Measurements from ENCODE around the gene SMARCD2. TPM values are rescaled to one million over a fixed set of nuclear protein-coding genes. Genes with fewer than 3 reads are reported as not detected.
"Not testable (repeated sequence)": the region's sequence is repeated elsewhere in the genome, so short reads cannot be mapped to it uniquely, and the experiment has no call there.

The SMARCD2 gene
- polyA plus RNA-seq, 4 donors = 42.7 to 61.0 (median 55.5) TPM

DNA sequence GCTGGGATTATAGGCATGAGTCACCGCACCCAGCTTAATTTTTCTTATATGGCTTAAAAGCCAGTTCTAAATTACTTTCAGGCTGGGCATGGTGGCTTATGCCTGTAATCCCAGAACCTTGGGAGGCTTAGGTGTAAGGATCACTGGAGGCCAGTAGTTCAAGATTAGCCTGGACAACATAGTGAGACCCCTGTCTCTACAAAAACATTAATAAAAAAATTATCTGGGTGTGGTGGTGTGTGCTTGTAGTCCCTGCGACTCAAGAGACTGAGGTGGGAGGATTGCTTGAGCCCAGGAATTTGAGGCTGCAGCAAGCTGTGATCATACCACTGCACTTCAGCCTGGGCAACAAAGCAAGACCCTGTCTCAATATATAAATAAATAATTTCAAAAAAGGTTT lies 10.8 kb upstream of the SMARCD2 start:
- DNase-seq (ENCODE audit: low read depth in 4 of 4, low spot score in 3 of 4) = no peak

DNA sequence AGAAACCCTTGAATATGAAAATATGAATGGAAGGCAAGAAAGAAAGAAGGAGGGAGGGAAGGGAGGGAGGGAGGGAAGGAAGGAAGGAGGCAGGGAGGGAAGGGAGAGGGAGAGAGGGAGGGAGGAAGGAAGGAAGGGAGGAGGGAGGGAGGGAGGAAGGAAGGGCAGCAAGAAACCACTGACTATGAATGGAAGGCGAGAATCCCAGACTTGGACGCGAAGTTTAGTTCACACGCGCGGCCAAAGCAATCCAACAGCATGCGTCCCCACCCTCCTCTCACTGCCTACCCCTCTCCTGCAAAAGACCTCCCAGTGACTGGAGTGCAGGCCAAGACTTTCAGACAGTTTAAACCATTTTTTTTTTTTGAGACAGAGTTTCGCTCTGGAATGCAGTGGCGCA lies 7.9 kb upstream of the SMARCD2 start:
- no peak for DNase-seq (ENCODE audit: low read depth in 4 of 4, low spot score in 3 of 4)

DNA sequence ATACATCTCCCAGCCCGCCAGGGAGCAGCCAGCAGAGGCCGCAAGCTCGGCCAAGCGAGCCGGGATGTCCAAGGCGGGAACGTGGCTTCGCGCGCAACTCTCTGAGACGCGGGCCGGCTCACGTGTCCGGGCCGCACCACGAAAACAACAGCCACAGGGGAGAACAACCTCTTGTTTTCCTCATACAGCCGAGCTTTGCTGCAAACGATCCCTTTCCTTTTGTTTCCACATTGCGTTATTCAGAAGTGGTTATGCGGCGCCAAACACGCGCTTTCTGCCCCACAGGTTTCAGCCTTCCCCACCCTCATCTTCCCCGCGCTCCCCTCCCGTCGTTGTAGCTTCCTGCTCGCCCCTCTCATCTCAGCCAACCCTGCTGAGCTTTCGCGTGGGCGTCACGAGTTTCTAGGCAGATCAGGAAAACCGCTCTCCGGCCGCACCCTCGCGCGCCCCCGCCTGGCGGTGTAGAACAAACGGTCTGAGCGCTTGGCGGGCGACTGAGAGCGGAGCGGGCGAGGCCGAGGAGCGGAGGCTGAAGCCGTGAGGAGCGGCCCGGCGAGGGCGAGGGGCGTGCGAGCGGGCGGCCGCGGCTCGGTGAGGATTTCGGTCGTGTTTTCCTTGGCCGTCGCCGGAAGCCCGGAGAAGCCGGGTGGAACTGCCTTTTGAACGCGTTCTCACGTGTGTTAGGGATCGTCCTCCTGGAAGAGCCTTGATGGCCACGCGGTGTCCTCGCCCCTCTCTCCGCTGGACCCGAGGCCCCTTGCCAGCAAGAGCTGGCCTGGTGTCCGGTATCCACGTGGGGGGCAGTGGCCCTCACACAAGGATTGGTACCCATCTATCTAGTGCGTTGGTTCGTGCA lies 6.6 kb upstream of the SMARCD2 start:
- peak in 2 of 4 donors; percentile 63 to 71 for DNase-seq (ENCODE audit: low read depth in 4 of 4, low spot score in 3 of 4)

DNA sequence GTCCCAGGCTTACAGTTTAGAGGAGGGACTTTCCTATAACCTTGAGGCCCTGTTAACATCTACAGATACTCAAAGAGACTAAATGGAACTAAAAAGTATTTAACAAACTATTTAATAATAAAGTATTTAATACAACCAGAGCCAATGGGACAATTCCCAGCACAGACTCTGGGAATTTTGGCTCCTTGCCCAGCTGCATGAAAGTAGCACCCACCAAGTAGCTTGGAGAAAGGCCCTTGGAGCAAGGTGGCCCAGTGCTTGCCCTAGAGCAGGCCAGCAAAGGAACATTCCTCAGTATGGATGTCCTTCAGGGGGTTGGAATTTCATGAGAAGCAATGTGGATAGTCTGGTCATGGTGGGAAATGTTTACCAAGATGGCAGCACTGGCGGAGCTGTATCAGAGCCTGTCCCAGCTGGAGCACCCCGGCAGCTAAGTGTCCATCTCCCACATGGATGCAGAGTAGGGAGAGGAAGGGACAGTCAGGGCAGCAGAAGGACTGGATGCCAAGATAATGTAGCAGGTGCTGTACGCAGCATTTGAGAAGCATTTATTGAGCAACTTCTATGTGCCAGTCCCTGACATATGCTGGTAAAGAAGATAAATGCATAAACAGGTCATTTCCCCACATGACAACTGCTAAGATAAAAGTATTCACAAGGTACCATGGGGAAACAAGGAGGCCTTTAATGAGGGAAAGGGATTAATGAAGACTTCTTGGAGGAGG lies 5.2 kb upstream of the SMARCD2 start:
- DNase-seq (ENCODE audit: low read depth in 4 of 4, low spot score in 3 of 4) = no peak

DNA sequence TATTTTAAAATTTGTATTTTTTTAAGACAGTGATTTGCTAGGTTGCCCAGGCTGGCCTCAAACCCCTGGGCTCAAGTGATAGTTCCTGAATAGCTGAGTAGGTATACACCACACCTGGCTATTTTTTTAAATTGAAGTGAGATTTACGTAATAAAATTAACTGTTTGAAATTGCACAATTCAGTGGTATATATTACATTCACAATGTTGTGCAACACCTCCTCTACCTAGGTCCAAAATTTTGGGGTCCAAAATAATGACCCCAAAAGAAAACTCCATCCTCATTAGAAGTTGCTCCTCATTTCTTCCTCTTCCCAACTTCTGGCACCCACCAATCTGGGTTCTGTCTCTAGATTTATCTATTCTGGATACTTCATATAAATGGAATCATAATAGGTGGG lies 3.0 kb upstream of the SMARCD2 start:
- no peak for DNase-seq (ENCODE audit: low read depth in 4 of 4, low spot score in 3 of 4)

DNA sequence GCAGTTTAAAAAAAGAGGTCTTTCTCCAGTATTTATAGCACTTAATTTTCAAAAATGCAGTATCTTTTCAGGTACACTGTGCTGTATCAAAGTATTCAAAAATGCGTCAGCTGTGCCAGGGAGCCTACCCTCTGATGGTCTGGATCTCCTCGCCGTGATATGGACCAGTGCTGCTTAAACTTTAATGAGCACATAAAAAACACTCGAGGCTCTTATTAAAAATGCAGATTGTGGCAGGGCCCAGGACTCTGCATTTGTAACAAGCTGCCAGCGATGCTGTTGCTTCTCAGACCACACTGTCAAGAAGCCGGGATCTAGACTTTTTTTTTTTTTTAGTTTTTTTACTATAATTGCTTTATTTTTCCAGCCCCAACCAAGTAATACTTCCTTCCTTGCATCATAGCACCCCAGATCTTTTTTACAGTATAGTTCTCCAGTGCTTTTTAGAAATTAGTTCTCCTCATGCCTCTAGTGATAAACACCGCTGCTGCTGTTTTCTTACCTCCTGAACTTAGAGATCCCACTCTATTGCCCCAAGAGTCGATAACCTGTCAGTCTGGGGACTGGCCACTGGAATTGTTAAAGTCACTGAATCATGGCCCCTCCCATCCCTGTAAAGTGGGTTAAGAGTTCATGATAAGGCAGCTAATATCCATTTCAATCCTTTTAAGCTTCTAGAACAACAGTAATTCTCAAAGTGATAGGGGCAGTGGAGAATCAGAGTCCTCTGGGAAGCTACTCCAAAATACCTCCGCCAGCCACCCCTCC lies 1.6 kb upstream of the SMARCD2 start:
- DNase-seq (ENCODE audit: low read depth in 4 of 4, low spot score in 3 of 4) = no peak

DNA sequence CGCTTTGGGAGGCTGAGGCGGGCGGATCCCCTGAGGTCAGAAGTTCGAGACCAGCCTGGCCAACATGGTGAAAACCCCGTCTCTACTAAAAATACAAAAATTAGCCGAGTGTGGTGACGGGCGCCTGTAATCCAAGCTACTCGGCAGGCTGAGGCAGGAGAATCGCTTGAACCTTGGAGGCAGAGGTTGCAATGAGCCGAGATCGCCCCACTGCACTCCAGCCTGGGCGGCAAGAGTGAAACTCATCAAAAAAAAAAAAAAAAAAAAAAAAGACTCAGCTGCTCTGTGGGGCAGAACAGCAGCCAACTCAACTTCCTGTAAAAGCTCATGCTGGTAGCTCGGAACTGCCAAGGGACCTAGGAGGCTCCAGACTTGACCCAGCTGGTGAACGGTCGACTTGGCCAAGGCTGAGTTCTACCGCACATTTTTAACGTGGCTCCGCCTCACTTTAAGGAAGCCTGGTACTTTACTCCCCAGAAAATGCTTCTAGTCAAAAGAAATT lies 953 bp upstream of the SMARCD2 start:
- not testable (repeated sequence) for DNase-seq (ENCODE audit: low read depth in 4 of 4, low spot score in 3 of 4)

DNA sequence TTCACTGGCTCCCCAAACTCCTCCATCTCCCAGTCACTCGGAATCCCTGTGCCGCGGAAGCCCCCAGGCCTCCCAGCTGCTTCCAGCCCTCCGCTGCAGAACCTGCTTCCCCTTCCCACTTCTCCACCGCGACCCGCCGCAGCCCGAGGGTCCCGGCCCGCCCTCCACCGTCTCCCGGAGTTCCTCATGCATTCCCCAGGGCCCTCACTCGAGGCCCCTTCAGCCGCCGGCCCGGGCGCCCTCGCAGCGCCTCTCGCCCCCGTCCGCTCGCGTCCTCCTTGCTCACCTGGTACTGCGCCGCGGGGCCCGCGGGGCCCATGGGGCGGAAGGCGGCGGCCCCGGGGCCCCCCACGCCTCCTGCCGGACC lies 329 bp downstream of the SMARCD2 start:
- DNase-seq (ENCODE audit: low read depth in 4 of 4, low spot score in 3 of 4) = no peak

DNA sequence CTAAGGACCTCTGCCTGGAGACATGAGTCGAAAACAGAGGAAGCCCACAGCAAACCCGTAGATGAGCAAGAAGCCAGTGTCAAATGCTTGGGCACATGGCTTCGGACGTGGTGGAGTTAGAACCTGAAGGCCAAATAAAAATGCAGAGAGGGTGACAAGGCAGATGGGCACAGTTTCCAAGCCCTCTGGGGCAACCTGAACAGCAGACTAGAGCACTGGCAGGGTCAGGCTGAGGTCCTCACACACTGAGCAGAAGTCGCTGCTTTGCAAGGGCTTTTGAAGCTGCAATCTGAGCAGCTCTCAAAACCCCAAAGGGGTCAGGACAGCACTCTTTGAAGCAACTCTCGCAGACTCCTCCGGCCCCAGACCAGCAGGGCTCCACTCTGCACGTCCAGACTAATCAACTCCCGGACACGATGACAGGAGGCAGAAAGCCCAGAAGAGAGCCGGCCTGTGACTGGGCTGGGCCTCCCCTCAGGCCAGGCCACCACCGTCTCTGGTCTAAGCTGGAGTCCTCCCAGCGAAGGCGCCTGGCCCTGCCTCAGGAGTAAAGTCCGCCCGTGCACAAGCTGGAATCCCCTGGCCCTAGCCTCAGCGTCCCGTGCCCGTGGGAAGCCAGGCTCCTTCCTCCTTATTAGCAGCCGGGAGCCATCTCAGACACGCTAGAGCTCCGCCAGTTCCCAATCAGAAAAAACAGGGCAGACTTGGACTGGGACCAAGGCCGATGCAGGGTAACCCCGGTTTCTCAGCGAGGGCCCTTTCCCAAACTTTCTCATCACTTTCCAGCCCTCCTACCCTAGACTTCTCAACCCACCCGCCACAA lies 924 bp downstream of the SMARCD2 start:
- no peak for DNase-seq (ENCODE audit: low read depth in 4 of 4, low spot score in 3 of 4)

DNA sequence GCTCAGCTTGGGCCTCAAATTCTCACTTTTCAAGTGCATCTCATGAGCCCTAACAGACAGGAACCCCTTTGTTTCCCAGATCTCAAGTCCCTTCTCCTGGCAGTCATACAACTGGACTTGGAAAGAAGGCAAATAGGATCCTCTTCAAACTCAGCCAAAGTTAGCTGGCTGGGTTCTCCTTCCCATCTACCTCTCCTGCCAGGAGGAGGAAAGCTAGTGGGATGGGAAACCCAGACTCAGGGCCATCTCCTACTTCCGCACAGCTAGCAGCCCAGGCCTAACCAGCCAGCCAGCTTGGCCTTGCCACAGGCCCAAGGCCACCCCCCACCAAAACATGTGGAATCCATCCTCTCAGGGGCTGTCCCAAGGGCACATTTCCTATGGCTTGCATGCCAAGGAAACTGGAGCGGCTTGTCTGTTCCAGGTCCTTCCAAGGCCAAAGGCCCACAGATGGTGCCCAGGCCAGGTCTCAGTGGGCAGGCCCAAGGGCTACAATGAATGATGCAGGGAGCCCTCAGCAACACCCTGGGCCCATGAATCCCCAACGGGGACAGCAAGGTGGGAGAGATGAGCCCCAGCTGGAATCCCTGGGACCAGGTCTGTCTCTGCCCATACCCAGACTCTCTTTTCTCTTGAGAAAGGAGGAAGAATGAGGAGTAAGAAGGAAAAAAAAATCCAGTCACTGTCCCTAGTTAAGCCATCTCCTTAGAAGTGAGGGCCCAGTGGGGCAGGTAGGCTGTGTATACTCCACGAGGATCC lies 1.7 kb downstream of the SMARCD2 start:
- no peak for DNase-seq (ENCODE audit: low read depth in 4 of 4, low spot score in 3 of 4)

DNA sequence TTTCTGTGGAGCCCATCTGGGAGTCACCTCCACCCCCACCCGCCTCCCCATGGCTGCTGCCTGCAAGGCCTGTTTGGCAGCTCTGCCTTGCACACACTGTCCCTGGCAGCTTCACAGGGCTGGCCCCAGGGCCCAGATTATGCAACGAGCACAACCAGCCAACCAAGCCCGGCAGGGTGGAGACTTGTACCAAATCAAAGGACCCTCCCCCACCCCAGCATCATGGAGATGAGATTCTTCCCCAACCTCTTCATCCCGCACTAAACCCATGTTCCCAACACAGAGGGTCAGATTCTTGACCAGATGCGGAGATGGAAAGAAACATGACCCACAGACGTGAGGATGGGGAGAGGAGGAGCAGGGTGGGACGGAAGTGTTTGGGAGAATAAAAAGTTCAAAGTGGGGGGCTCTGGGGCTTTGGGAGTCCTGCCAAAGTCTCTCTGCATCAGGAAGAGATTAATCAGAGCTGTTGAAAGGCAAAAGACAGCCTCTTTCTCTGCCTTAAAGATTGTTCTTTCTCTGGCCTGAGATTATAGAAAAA lies 3.8 kb downstream of the SMARCD2 start:
- peak in 1 of 4 donors; percentile 37 for DNase-seq (ENCODE audit: low read depth in 4 of 4, low spot score in 3 of 4)

DNA sequence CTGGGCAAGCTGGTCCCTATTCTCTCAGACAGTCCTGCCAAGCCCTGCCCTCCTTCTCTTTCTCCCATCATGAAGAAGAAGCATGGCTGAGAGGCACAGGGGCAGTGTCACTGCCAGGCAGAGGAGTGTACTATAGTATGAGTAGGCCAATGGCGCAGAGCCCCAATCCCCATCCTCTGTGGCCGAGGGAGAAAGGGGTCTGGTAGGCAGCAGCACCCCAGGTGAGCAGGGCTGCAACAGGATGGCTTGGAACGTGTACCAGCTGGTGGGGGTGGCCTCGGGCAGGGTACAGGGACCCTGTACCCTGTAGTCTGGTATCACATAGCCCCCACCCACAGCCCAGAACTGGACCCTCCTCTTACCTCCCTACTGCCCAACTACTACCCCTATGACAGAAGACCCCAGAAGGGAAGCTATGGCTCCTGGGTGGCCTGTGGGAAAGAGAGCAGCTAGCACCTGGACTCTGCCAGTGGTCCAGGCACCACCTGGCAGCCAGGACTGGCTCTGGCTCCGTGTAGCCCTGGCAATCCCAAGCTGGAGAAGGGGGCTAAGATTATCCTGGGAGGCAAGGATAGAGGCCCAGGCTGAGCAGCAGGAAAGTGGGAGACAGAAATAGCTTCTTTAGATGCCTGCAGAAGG lies 4.4 kb downstream of the SMARCD2 start:
- no peak for DNase-seq (ENCODE audit: low read depth in 4 of 4, low spot score in 3 of 4)

DNA sequence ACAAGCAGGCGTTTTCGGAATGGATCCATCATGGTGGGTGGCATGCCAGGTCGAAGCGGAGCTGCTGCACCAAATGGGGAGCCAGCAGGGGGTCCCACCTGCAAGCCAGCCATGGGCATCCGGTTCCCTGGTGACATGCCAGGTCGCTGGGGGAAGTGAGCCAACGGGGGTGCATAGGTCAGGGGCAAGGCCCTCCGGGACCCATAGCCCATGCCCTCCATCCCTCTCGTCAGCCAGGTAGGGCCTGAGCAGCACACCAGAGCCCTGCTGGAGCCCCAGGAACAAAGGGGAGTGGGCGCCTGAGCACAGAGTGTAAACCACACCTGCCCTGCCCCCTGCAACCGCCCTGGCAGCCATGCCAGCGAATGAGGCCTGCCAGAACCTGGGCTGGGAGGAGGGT lies 5.0 kb downstream of the SMARCD2 start:
- DNase-seq (ENCODE audit: low read depth in 4 of 4, low spot score in 3 of 4) = no peak

DNA sequence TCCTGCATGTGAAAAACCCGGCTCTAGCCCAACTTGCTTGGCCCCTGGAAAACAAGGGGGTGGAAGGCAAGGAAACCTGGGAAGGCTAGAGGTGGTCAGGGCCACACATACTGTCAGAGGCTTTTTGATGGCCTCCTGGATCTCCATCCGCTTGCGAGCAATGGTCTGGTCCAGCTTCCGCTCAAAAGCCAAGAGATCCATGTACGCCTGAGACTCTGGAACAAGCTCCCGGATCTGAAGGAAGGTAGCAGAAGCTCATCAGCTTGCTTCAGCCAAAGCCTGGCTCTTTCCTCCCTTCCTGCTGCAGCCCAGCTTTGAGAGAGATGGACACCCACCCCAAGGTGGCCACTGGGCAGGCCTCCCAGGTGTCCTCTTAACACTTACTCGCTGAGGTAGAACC lies 5.7 kb downstream of the SMARCD2 start:
- no peak for DNase-seq (ENCODE audit: low read depth in 4 of 4, low spot score in 3 of 4)

DNA sequence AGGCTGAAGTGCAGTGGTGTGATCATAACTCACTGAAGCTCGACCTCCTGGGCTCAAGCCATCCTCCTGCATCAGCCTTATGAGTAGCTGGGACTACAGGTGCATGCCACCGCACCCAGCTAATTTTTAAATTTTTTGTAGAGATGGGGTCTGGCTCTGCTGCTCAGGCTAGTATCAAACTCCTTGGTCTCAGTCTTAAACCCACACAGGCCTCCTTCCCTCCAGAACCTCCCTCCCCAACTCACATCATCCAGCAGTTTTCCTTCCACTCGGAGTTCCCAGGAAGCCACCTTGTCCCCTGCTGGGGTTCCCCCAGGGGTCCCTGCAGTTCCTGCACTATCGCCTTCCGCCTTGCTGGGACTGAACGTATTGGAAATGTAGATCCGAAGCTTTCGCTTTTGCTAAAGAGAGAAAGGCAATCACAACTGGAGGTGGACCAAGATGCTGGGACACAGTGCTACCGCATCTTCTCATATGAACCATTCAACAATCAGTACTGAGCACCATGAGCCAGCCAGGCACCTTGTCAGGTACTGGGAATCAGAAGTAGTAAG lies 7.2 kb downstream of the SMARCD2 start:
- DNase-seq (ENCODE audit: low read depth in 4 of 4, low spot score in 3 of 4) = no peak

DNA sequence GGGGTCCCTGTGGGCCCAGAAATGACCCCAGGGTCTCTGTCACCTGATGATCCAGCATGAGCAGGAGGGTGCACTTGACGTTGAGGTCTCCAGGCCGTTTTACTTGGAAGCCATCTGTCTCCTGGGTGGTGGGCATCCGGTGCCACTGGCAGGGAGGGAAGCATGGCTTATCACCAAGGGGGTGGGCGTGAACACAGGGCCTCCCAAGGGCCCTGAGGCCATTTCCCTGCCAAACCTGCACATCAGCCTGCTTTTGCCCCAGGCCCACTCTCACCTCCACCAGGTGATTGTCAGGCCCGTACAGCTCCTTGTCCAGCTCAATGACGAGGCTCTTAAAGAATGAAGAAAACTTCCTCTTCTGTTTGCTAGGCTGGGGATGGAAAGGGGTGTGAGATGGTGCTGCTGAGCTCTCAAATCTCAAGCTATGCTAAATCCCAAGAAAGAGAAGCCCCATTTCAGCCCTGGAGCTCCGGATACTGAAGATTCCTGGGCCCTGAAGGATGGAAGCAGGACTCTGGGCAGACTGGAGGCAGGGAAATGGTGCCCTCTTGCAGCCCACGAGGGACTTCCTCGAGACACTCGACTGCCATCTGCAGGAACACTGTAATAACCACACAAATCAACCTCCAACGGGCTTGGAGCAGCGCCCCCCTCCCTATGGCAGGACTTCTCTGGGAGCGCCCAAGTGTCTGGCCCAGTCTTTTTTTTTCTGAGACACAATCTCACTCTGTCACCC lies 7.9 kb downstream of the SMARCD2 start:
- DNase-seq (ENCODE audit: low read depth in 4 of 4, low spot score in 3 of 4) = no peak

DNA sequence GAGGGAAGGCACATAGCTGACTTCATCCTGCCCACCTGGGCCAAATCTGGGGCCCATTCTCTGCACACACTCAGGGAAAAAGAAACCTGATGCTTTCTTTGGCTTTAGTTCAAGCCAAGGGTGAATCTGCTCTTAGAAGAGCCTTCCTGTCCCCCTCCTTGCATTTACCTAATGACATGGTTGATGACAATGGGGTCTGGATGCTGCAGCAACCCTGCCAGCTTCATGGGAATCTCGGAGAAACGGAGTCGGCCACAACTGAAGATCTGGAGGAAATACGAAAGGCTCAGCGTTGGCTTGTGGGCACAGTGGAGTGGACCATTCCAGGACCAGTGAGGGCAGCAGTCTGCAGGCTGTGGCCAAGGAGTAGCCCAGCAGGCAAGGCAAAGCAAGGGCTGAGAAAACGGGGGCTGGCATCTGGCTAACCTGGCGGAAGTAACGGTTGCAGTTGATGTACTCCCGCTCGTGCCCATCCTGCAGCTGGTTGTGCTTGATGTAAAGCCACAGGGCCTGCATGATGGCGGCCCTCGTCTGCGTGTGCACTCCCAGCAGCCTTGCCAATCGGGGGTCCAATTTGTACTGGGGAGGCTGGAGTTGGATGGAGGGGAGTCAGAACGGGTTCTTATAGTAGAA lies 8.6 kb downstream of the SMARCD2 start:
- DNase-seq (ENCODE audit: low read depth in 4 of 4, low spot score in 3 of 4) = no peak
